HG02763 (cell line): ENCODE data around the gene TAF11L11.
"Not testable (repeated sequence)": the region's sequence is repeated elsewhere in the genome, so short reads cannot be mapped to it uniquely, and the experiment has no call there.

ENCODE experiments used
- ATAC-seq: cut with Tn5 transposase; IDR thresholded peaks from one replicate; pipeline ENCODE4 v1.9.1; 2021; ENCODE audit warnings: mild to moderate bottlenecking, moderate library complexity; ENCODE audit not compliant: unreplicated experiment

TAF11L11 gene

GRCh38 chr5:17603880-17604279 lies at the start of gene TAF11L11:
Gene TAF11L11 (plus strand): TSS chr5:17604183.
- ATAC-seq = not testable (repeated sequence)

DNA sequence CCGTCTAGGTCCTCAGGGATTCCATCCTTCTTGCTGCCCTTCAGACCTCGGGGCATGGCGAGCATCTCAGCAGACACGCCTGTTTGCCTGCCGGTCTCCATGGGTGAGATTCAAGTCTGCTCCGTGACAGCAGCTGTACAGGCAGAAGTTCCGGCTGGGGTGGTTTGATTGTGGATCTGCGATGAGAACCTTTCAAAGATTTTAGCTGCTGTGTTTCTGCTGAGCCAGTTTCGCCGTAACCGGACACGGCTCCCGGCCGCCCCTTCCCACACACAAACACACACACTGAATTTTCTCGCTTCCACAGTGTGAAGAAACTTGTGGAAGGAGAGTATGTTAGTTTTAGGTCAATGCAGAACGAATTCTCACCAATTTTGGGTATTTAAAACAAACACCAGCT lies 18.3 kb upstream of the TAF11L11 start, which contains the start of gene TAF11L7:
TAF11L7 (minus strand) TSS at position 101 of the 400 bp plus-strand sequence.
- not testable (repeated sequence) for ATAC-seq

DNA sequence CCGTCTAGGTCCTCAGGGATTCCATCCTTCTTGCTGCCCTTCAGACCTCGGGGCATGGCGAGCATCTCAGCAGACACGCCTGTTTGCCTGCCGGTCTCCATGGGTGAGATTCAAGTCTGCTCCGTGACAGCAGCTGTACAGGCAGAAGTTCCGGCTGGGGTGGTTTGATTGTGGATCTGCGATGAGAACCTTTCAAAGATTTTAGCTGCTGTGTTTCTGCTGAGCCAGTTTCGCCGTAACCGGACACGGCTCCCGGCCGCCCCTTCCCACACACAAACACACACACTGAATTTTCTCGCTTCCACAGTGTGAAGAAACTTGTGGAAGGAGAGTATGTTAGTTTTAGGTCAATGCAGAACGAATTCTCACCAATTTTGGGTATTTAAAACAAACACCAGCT lies 13.1 kb upstream of the TAF11L11 start, which contains the start of gene TAF11L8:
TAF11L8 (minus strand) TSS at position 101 of the 400 bp plus-strand sequence.
- not testable (repeated sequence) for ATAC-seq

DNA sequence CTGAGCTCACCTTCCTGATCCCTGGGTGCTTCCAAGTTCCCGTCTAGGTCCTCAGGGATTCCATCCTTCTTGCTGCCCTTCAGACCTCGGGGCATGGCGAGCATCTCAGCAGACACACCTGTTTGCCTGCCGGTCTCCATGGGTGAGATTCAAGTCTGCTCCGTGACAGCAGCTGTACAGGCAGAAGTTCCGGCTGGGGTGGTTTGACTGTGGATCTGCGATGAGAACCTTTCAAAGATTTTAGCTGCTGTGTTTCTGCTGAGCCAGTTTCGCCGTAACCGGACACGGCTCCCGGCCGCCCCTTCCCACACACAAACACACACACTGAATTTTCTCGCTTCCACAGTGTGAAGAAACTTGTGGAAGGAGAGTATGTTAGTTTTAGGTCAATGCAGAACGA lies 9.7 kb upstream of the TAF11L11 start, which contains the start of gene TAF11L9:
TAF11L9 (minus strand) TSS at position 140 of the 400 bp plus-strand sequence.
- ATAC-seq = not testable (repeated sequence)

DNA sequence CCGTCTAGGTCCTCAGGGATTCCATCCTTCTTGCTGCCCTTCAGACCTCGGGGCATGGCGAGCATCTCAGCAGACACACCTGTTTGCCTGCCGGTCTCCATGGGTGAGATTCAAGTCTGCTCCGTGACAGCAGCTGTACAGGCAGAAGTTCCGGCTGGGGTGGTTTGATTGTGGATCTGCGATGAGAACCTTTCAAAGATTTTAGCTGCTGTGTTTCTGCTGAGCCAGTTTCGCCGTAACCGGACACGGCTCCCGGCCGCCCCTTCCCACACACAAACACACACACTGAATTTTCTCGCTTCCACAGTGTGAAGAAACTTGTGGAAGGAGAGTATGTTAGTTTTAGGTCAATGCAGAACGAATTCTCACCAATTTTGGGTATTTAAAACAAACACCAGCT lies 6.3 kb upstream of the TAF11L11 start, which contains the start of gene TAF11L10:
TAF11L10 (minus strand) TSS at position 101 of the 400 bp plus-strand sequence.
- ATAC-seq = not testable (repeated sequence)

- ATAC-seq = no peak
Observed at GRCh38 chr5:17604951-17605350, 968 bp downstream of the TAF11L11 start.

GRCh38 chr5:17607461-17607860 lies 3.5 kb downstream of the TAF11L11 start:
- not testable (repeated sequence) for ATAC-seq

DNA sequence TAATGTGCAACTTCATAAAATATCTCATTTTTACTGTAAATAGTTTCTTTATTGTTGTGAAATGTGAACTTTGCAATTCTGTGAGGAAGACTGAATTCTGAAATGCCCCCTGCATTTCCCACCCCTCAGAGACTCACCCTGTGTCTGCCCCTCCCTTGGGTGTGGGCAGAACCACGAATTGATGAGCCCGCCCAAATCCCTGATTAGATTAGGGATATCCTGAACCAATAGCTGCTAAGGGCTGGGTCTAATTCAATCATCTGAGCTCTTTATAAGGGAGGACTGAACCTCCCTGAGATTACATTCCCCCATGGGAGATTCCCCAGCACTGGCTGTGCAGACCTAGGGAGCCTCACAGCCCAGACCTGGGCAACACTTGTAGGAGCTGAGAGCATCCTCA lies 6.1 kb downstream of the TAF11L11 start, which contains the start of gene TAF11L12:
TAF11L12 (plus strand) TSS at position 301 of the 400 bp plus-strand sequence.
- not testable (repeated sequence) for ATAC-seq

GRCh38 chr5:17614872-17615605 lies 11.1 kb downstream of the TAF11L11 start:
- ATAC-seq = no peak

GRCh38 chr5:17619354-17619753 lies 15.4 kb downstream of the TAF11L11 start:
- ATAC-seq = no peak

DNA sequence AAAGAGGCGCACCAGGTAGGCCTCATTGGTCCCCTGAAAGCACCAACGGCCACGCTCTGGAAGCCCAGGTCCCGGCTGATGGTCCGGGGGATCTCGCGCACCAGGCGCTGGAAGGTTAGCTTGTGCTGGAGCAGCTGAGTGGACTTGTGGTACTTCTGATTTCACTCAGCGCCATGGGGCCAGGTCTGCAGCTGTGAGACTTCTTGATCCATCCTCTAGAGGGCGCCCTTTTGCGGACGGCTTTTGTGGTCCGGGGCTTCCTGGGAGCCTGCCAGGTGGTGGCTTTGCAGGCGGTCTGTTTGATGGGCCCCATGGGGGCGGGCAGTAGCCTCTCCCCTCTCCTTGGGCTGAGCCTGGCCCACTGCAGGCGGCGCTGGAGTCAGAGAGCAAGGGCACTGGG lies 16.6 kb downstream of the TAF11L11 start:
- ATAC-seq = no peak

- ATAC-seq = no peak
Observed at GRCh38 chr5:17625686-17626085, 21.7 kb downstream of the TAF11L11 start.

- not testable (repeated sequence) for ATAC-seq
Observed at GRCh38 chr5:17631788-17632187, 27.8 kb downstream of the TAF11L11 start, which contains the start of gene TAF11L13. Gene TAF11L13 (plus strand): TSS chr5:17632088.

- ATAC-seq = no peak
Observed at GRCh38 chr5:17634160-17634559, 30.2 kb downstream of the TAF11L11 start, which contains the start of gene TAF11L14. Gene TAF11L14 (plus strand): TSS chr5:17634460.

- not testable (repeated sequence) for ATAC-seq
Observed at GRCh38 chr5:17649232-17649631, 45.2 kb downstream of the TAF11L11 start.

DNA sequence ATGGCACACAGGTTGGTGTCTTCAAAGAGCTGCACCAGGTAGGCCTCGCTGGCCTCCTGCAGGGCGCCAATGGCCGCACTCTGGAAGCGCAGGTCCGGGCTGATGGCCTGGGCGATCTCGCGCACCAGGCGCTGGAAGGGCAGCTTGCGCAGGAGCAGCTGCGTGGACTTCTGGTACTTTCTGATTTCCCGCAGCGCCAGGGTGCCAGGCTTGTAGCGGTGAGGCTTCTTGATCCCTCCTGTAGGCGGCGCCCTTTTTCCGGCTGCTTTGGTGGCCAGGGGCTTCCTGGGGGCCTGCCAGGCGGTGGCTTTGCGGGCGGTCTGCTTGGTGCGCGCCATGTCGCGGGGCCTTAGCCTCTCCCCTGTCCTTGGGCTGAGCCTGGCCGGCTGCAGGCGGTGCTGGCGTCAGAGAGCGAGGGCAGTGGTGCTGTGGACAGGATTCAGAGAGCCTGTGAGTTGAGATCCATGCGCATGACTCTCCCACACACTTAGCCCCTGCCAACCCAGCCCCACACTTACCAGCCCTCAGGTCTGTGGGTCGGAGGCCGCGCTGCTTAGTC lies 51.3 kb downstream of the TAF11L11 start:
- ATAC-seq = not testable (repeated sequence)
